NCI-H524 (cell line): ENCODE results near the gene FCGR1A.
"Not testable (repeated sequence)": the region's sequence is repeated elsewhere in the genome, so short reads cannot be mapped to it uniquely, and the experiment has no call there.

Experiments
- DNase-seq, 2 experiments: peaks; one replicate each; lab custom pipeline; 2025; lab: John Stamatoyannopoulos, UW

Gene FCGR1A

GRCh38 chr1:149777084-149777483, 5.4 kb upstream of the FCGR1A start:
- DNase-seq, result not testable (repeated sequence)

GRCh38 chr1:149778313-149778712, 4.2 kb upstream of the FCGR1A start:
- not testable (repeated sequence) for DNase-seq

GRCh38 chr1:149781413-149781984, 995 bp upstream of the FCGR1A start:
- not testable (repeated sequence) for DNase-seq

GRCh38 chr1:149783289-149783688, 795 bp downstream of the FCGR1A start:
- DNase-seq, result not testable (repeated sequence)

- DNase-seq, result not testable (repeated sequence)
Observed at GRCh38 chr1:149783868-149784267, 1.4 kb downstream of the FCGR1A start.

- not testable (repeated sequence) for DNase-seq
Observed at GRCh38 chr1:149787688-149788451, 5.4 kb downstream of the FCGR1A start.

- DNase-seq, result peak; percentile 11 to 44
Observed at GRCh38 chr1:149792502-149792901, 10.0 kb downstream of the FCGR1A start.

GRCh38 chr1:149792912-149793515, 10.5 kb downstream of the FCGR1A start:
- DNase-seq, result peak; percentile 18 to 56

GRCh38 chr1:149793885-149794284, 11.4 kb downstream of the FCGR1A start:
- DNase-seq, result not testable (repeated sequence)

GRCh38 chr1:149801628-149802027, 19.1 kb downstream of the FCGR1A start:
- not testable (repeated sequence) for DNase-seq

GRCh38 chr1:149804417-149805080, 22.1 kb downstream of the FCGR1A start:
- not testable (repeated sequence) for DNase-seq

GRCh38 chr1:149810697-149811405, 28.4 kb downstream of the FCGR1A start:
- peak; percentile 1 to 13 for DNase-seq

GRCh38 chr1:149811514-149811889, 29.0 kb downstream of the FCGR1A start:
- DNase-seq, result peak in 1 of 2 experiments; percentile 8

GRCh38 chr1:149811890-149812829, 29.7 kb downstream of the FCGR1A start:
- peak; percentile 82 to 91 for DNase-seq

GRCh38 chr1:149812893-149813801, 30.7 kb downstream of the FCGR1A start:
- DNase-seq, result peak; percentile 34 to 82

- not testable (repeated sequence) for DNase-seq
Observed at GRCh38 chr1:149820387-149820786, 37.9 kb downstream of the FCGR1A start.

- not testable (repeated sequence) for DNase-seq
Observed at GRCh38 chr1:149826555-149826954, 44.1 kb downstream of the FCGR1A start.

- not testable (repeated sequence) for DNase-seq
Observed at GRCh38 chr1:149831764-149832315, 49.3 kb downstream of the FCGR1A start.
